GM12878 (cell line): ENCODE data around the gene DDX23. TPM values are rescaled to one million over a fixed set of nuclear protein-coding genes. Genes with fewer than 3 reads are reported as not detected.
A peak's percentile ranks its signal among the peaks of the same experiment; 100 is the strongest.

Experiments used
- ATAC-seq: fragments of 200-7000 bp; cut with Tn5 transposase; 3 replicates; pipeline ENCODE4 v1.9.1; 2020; ENCODE audit warnings: mild to moderate bottlenecking, moderate library complexity
- BruUV-seq: library from RNA; stranded (reverse); fragments of 400-500 nt; replicated peaks from 2 replicates; lab custom pipeline; 2021; lab: Mats Ljungman, UMichigan
- CTCF ChIA-PET: fragments of 300-600 bp; sonication (Branson Sonifier 250); formaldehyde crosslinking; extraction: SDS; loops from one replicate; lab custom pipeline; 2021; ENCODE audit warnings: inconsistent platforms; lab: Yijun Ruan, JAX
- POLR2A ChIA-PET: fragments of 350-600 bp; formaldehyde crosslinking; extraction: SDS; loops from one replicate; lab custom pipeline; 2021; ENCODE audit warnings: inconsistent platforms; lab: Charles Lee
- RAD21 ChIA-PET: fragments of 300-600 bp; sonication (Branson Sonifier 250); formaldehyde crosslinking; loops from one replicate; lab custom pipeline; 2023; ENCODE audit warnings: antibody characterized with exemption; ENCODE audit not compliant: unreplicated experiment; lab: Charles Lee
- SMC1A ChIA-PET: fragments of 300-600 bp; sonication (Branson Sonifier 250); formaldehyde crosslinking; loops from one replicate; lab custom pipeline; 2023; ENCODE audit not compliant: unreplicated experiment, uncharacterized antibody; lab: Charles Lee
- DNase-seq: peaks from one replicate; pipeline ENCODE4 v3.0.0-alpha.2; 2011; ENCODE audit warnings: low read depth, low spot score
- FAIRE-seq: peaks from 3 replicates; lab custom pipeline; 2011; peaks lifted over from hg19 to GRCh38; lab: Jason Lieb, UNC
- H2AFZ ChIP-seq: 2 replicates; pipeline ENCODE4 v1.6.0; 2011; ENCODE audit warnings: low read depth, low read length, control low read depth; ENCODE audit not compliant: control insufficient read depth
- H3K27ac ChIP-seq: 2 replicates; pipeline ENCODE4 v1.5.1; 2011; ENCODE audit warnings: control low read depth; ENCODE audit not compliant: control insufficient read depth, insufficient read depth
- H3K27me3 ChIP-seq, 2 experiments: replicated peaks in 1 of 2; 2 replicates each; pipeline versions ENCODE4 v1.6.0 to v1.6.1; 2011; ENCODE audit warnings: low read length in 1 of 2; ENCODE audit not compliant: control insufficient read depth in 2 of 2, insufficient read depth in 2 of 2
- H3K36me3 ChIP-seq, 2 experiments: 2 replicates each; pipeline ENCODE4 v1.5.1; 2011; ENCODE audit warnings: low read length in 1 of 2; ENCODE audit not compliant: control insufficient read depth in 2 of 2, insufficient read depth in 2 of 2
- H3K4me1 ChIP-seq: 2 replicates; pipeline ENCODE4 v1.6.1; 2011; ENCODE audit warnings: mild to moderate bottlenecking, low read length, moderate library complexity, mixed read lengths; ENCODE audit not compliant: control insufficient read depth, insufficient read depth
- H3K4me2 ChIP-seq: 2 replicates; pipeline ENCODE4 v1.6.0; 2011; ENCODE audit warnings: control low read depth; ENCODE audit not compliant: control insufficient read depth, insufficient read depth
- H3K4me3 ChIP-seq: fragments of 200-600 bp; sonication (generic); 2 replicates; pipeline ENCODE4 v1.5.1; 2016
- H3K79me2 ChIP-seq: 2 replicates; pipeline ENCODE4 v1.6.0; 2011; ENCODE audit warnings: low read length; ENCODE audit not compliant: control insufficient read depth, insufficient read depth
- H3K9ac ChIP-seq: 2 replicates; pipeline ENCODE4 v1.8.0; 2011; ENCODE audit warnings: low read length, control low read depth, mixed read lengths; ENCODE audit not compliant: control insufficient read depth, insufficient read depth
- H3K9me3 ChIP-seq: replicated peaks from 3 replicates; pipeline ENCODE4 v1.5.1; 2011; ENCODE audit warnings: mild to moderate bottlenecking, low read length; ENCODE audit not compliant: control insufficient read depth, insufficient read depth
- H4K20me1 ChIP-seq: 2 replicates; pipeline ENCODE4 v1.6.0; 2011; ENCODE audit not compliant: control insufficient read depth, insufficient read depth
- CBFB ChIP-seq: IDR thresholded peaks from 2 replicates; pipeline ENCODE4 v1.6.1; 2016; ENCODE audit warnings: antibody characterized with exemption, low read depth
- FOS ChIP-seq: IDR thresholded peaks from 3 replicates; pipeline ENCODE4 v1.6.1; 2011; ENCODE audit warnings: borderline replicate concordance; ENCODE audit not compliant: insufficient read length; ENCODE audit errors: extremely low read depth
- HDAC6 ChIP-seq: fragments of 200-600 bp; sonication (generic); IDR thresholded peaks from one replicate; pipeline ENCODE4 v1.8.0; 2017; ENCODE audit warnings: antibody characterized with exemption; ENCODE audit not compliant: unreplicated experiment
- IRF4 ChIP-seq: IDR thresholded peaks from 2 replicates; pipeline ENCODE4 v1.6.1; 2011; ENCODE audit warnings: low read depth, low read length
- JUNB ChIP-seq: IDR thresholded peaks from 2 replicates; pipeline ENCODE4 v1.6.1; 2016; ENCODE audit warnings: antibody characterized with exemption, mild to moderate bottlenecking
- MAX ChIP-seq: IDR thresholded peaks from 2 replicates; pipeline ENCODE4 v1.6.1; 2012; ENCODE audit warnings: low read depth, low read length, improper control_type of control experiment
- NFIC ChIP-seq: IDR thresholded peaks from 2 replicates; pipeline ENCODE4 v1.6.1; 2012; ENCODE audit warnings: low read depth, mild to moderate bottlenecking, inconsistent platforms, low read length, moderate library complexity
- NFYA ChIP-seq: IDR thresholded peaks from 2 replicates; pipeline ENCODE4 v1.6.1; 2011; ENCODE audit warnings: low read depth, mild to moderate bottlenecking, low read length, improper control_type of control experiment, borderline replicate concordance
- PML ChIP-seq: IDR thresholded peaks from 2 replicates; pipeline ENCODE4 v1.6.1; 2012; ENCODE audit warnings: low read length, inconsistent platforms
- POLR2AphosphoS5 ChIP-seq: IDR thresholded peaks from 2 replicates; pipeline ENCODE4 v1.6.1; 2011; ENCODE audit warnings: mild to moderate bottlenecking, low read length, inconsistent platforms
- RAD21 ChIP-seq: IDR thresholded peaks from 2 replicates; pipeline ENCODE4 v1.6.1; 2011; ENCODE audit warnings: mild to moderate bottlenecking, low read depth, low read length, moderate library complexity; ENCODE audit not compliant: insufficient read depth
- RCOR1 ChIP-seq: conservative IDR thresholded peaks from 2 replicates; pipeline ENCODE4 v1.6.1; 2012; ENCODE audit warnings: low read depth, low read length, improper control_type of control experiment
- RELA ChIP-seq: fragments of 450-650 bp; IDR thresholded peaks from 2 replicates; pipeline ENCODE4 v1.8.0; 2014; ENCODE audit warnings: borderline replicate concordance; ENCODE audit not compliant: partially characterized antibody
- RUNX3 ChIP-seq: IDR thresholded peaks from 2 replicates; pipeline ENCODE4 v1.6.1; 2012; ENCODE audit warnings: low read length, inconsistent platforms
- SP1 ChIP-seq: IDR thresholded peaks from one replicate; pipeline ENCODE4 v1.6.1; 2011; ENCODE audit warnings: low read depth, low read length
- SPI1 ChIP-seq: IDR thresholded peaks from 2 replicates; pipeline ENCODE4 v1.6.1; 2011; ENCODE audit warnings: low read depth, mild to moderate bottlenecking, low read length, moderate library complexity, borderline replicate concordance; ENCODE audit not compliant: insufficient read depth
- STAT1 ChIP-seq: fragments of 450-650 bp; conservative IDR thresholded peaks from 2 replicates; pipeline ENCODE4 v1.6.1; 2014; ENCODE audit warnings: antibody characterized with exemption, mild to moderate bottlenecking
- SUZ12 ChIP-seq: fragments of 200-600 bp; sonication (generic); IDR thresholded peaks from one replicate; pipeline ENCODE4 v1.6.1; 2018; ENCODE audit warnings: antibody characterized with exemption, mild to moderate bottlenecking; ENCODE audit not compliant: unreplicated experiment
- TAF1 ChIP-seq: IDR thresholded peaks from 2 replicates; pipeline ENCODE4 v1.6.1; 2011; ENCODE audit warnings: mild to moderate bottlenecking, low read depth, low read length, borderline replicate concordance
- ZNF217 ChIP-seq: fragments of 450-650 bp; IDR thresholded peaks from 2 replicates; pipeline ENCODE4 v1.6.1; 2017; ENCODE audit warnings: antibody characterized with exemption, mild to moderate bottlenecking
- ZNF592 ChIP-seq: fragments of 450-650 bp; IDR thresholded peaks from 2 replicates; pipeline ENCODE4 v1.6.1; 2017; ENCODE audit warnings: mild to moderate bottlenecking, moderate library complexity
- WGBS: methylation state at CpG from one replicate; pipeline ENCODE4 v1.1.6; 2016; ENCODE audit warnings: low lambda C conversion rate; ENCODE audit not compliant: insufficient replicate concordance, insufficient coverage; ENCODE audit errors: missing lambda C conversion rate; 5-methylcytosine and 5-hydroxymethylcytosine counted together
- in situ Hi-C: fragments of 300-500 bp; cut with MboI; formaldehyde crosslinking; loops from 9 replicates; pipeline ENCODE4 v1.14.3; 2018; ENCODE audit warnings: mixed read lengths
- intact Hi-C: fragments of 100-400 bp; cut with micrococcal nuclease; formaldehyde crosslinking; loops from one replicate; pipeline ENCODE4 v1.14.2; 2022; ENCODE audit not compliant: unreplicated experiment
- polyA plus RNA-seq, 11 experiments: library from polyadenylated mRNA; depleted of rRNA in 4 of 11; unstranded in 6 of 11; stranded (reverse) in 5 of 11; fragments of >200 nt; fragmentation: Nextera tagmentation in 4 of 11; fragmentation: Illumina TruSeq in 1 of 11; extraction: Ambion mirVana in 4 of 11; extraction: Trizol in 1 of 11; gene quantifications; 1 replicate in 1 of 11; 2 replicates in 10 of 11; pipeline versions ENCODE4 v1.2.1 to v1.2.3, GENCODE V29; 2011 to 2016; ENCODE audit warnings: inconsistent platforms in 2 of 11, missing spikeins in 2 of 11, low read depth in 1 of 11
- total RNA-seq, 4 experiments: library from RNA; depleted of rRNA in 3 of 4; stranded (reverse); fragments of >200 nt in 3 of 4; fragmentation: Illumina TruSeq in 1 of 4; extraction: Trizol in 1 of 4; gene quantifications; 2 replicates each; pipeline versions ENCODE4 v1.2.1 to v1.2.3, GENCODE V29; 2013 to 2021

The DDX23 gene
- total and polyA plus RNA-seq, 10 of the 15 experiments (the other 5 are each of a cell fraction or from before 2014, with no cell fraction given), result 25.8 to 107 (median 77.4) TPM

- H3K4me1 ChIP-seq, result peaks cover 12% of the 10 kb centered on the region
- DNase-seq (peak; percentile 89), ATAC-seq (peak; percentile 95), FAIRE-seq (peak; percentile 100)
- H3K4me3 ChIP-seq, result peak within 1 kb of the TSS; percentile 79
- H3K4me2 ChIP-seq, result peak within 1 kb of the TSS; percentile 99
- H3K9ac ChIP-seq, result peak within 1 kb of the TSS; percentile 73
- in situ Hi-C loops (no loop called here), intact Hi-C loops (no loop called here)
- H3K79me2 ChIP-seq, result peaks cover 6% of the 10 kb centered on the region
- H3K27me3 ChIP-seq, result no peaks in the 10 kb centered on the region
- SMC1A ChIA-PET, result interaction anchor here (0.9 to 10.6 kb wide), 9 partner anchors 9 to 103 kb away, joined by 3 to 79 read pairs (median 4); partner anchors contain the start of genes ARF3 and DDX23
- CTCF ChIA-PET, result interaction anchor here (0.8 to 9.9 kb wide), 18 partner anchors 11 to 178 kb away, joined by 3 to 135 read pairs (median 4); partner anchors contain the start of genes DDX23 and FKBP11
- 1% methylated on average over 31 of the region's 32 CpGs for WGBS
- H2AFZ ChIP-seq, result peak within 1 kb of the TSS; percentile 84
- peak within 1 kb of the TSS; percentile 49 for H3K27ac ChIP-seq
- H3K9me3 ChIP-seq, result no peaks in the 10 kb centered on the region
- BruUV-seq, result TSS peak; percentile 75
- peaks cover 0 to 3% of the 10 kb centered on the region in 2 experiments; a peak in 2 of 4 replicates for H3K36me3 ChIP-seq
- RAD21 ChIA-PET, result interaction anchor here (0.7 to 3.4 kb wide), 9 partner anchors 10 to 131 kb away, joined by 3 to 42 read pairs (median 6); partner anchors contain the start of genes ARF3, DDX23 and FKBP11
- no peaks in the 10 kb centered on the region for H4K20me1 ChIP-seq
- POLR2A ChIA-PET, result interaction anchor here (0.5 to 5.0 kb wide), 18 partner anchors 7 to 532 kb away, joined by 3 to 52 read pairs (median 5); partner anchors contain the start of genes ARF3 and DDX23
- TF ChIP-seq ZNF592 (no peak), ZNF217 (no peak), NFYA (peak; percentile 64; the same call in 1 of the 2 replicates), SP1 (peak; percentile 96), HDAC6 (peak; percentile 64), TAF1 (peak; percentile 91), PML (peak; percentile 95), STAT1 (no peak), CBFB (peak; percentile 70; the same call in 1 of the 2 replicates), RUNX3 (no peak), FOS (peak; percentile 91), SUZ12 (no peak), RAD21 (no peak), RCOR1 (no peak), RELA (peak; percentile 67), MAX (no peak), JUNB (peak; percentile 24; the same call in 1 of the 2 replicates), NFIC (no peak), IRF4 (no peak), POLR2AphosphoS5 (peak; percentile 100), SPI1 (no peak; the same call in 1 of the 2 replicates)
Observed at GRCh38 chr12:48865281-48866051, 13.5 kb upstream of the DDX23 start, which contains the start of gene RND1. RND1 (minus strand) TSS chr12:48865870; CDS start chr12:48865767, 103 bp downstream.
